HG02678 (cell line): ENCODE data around the gene GPR149.
"Not testable (repeated sequence)": the region's sequence is repeated elsewhere in the genome, so short reads cannot be mapped to it uniquely, and the experiment has no call there.

Experiments used
- ATAC-seq: cut with Tn5 transposase; IDR thresholded peaks from one replicate; pipeline ENCODE4 v1.9.1; 2021; ENCODE audit warnings: mild to moderate bottlenecking, moderate library complexity; ENCODE audit not compliant: unreplicated experiment

Gene GPR149

GRCh38 chr3:154430014-154430413, at the start of gene GPR149:
Gene GPR149, minus strand, starts transcription at chr3:154430190. Its CDS starts 575 bp downstream, at chr3:154429615.
- no peak for ATAC-seq

GRCh38 chr3:154473769-154474168, 43.8 kb upstream of the GPR149 start:
- no peak for ATAC-seq

- no peak for ATAC-seq
Measured at GRCh38 chr3:154469585-154469984, 39.6 kb upstream of the GPR149 start.

GRCh38 chr3:154464440-154465190, 34.6 kb upstream of the GPR149 start:
- no peak for ATAC-seq

- no peak for ATAC-seq
Measured at GRCh38 chr3:154458560-154458959, 28.6 kb upstream of the GPR149 start.

GRCh38 chr3:154439081-154439480, 9.1 kb upstream of the GPR149 start:
- not testable (repeated sequence) for ATAC-seq

- ATAC-seq, result no peak
Measured at GRCh38 chr3:154431043-154431442, 1.1 kb upstream of the GPR149 start.

GRCh38 chr3:154428286-154429206, 1.4 kb downstream of the GPR149 start:
- ATAC-seq, result no peak

GRCh38 chr3:154427685-154428285, 2.2 kb downstream of the GPR149 start:
- ATAC-seq, result no peak

GRCh38 chr3:154422694-154423093, 7.3 kb downstream of the GPR149 start:
- ATAC-seq, result no peak

GRCh38 chr3:154421083-154421482, 8.9 kb downstream of the GPR149 start:
- no peak for ATAC-seq

- ATAC-seq, result peak; percentile 96
Measured at GRCh38 chr3:154398084-154398967, 31.7 kb downstream of the GPR149 start.

- no peak for ATAC-seq
Measured at GRCh38 chr3:154389861-154390260, 40.1 kb downstream of the GPR149 start.

- no peak for ATAC-seq
Measured at GRCh38 chr3:154384479-154384878, 45.5 kb downstream of the GPR149 start.

- ATAC-seq, result no peak
Measured at GRCh38 chr3:154378311-154378710, 51.7 kb downstream of the GPR149 start.

- ATAC-seq, result no peak
Measured at GRCh38 chr3:154367221-154367620, 62.8 kb downstream of the GPR149 start.

GRCh38 chr3:154364849-154365248, 65.1 kb downstream of the GPR149 start:
- ATAC-seq, result no peak

GRCh38 chr3:154361099-154361498, 68.9 kb downstream of the GPR149 start:
- ATAC-seq, result no peak

- ATAC-seq, result no peak
Measured at GRCh38 chr3:154356009-154356408, 74.0 kb downstream of the GPR149 start.

GRCh38 chr3:154349223-154349622, 80.8 kb downstream of the GPR149 start:
- no peak for ATAC-seq
